ENCODE measurements around the gene MYOF. TPM values are rescaled to one million over a fixed set of nuclear protein-coding genes. Genes with fewer than 3 reads are reported as not detected.

MYOF gene
- polyA plus RNA-seq, 1 of the 3 experiments (the other 2 are of a cell fraction): 103 TPM

GRCh38 chr10:93376372-93377293, 105.5 kb downstream of the MYOF start (continued):
- TF ChIP-seq MAX (IDR thresholded peaks at IDR 0.05; ENCODE audit: low read depth) (no peak), MXI1 (IDR thresholded peaks at IDR 0.05; ENCODE audit: low read depth, low read length) (no peak)

GRCh38 chr10:93370961-93371360, 111.2 kb downstream of the MYOF start:
- peaks cover 11% of the 10 kb centered on the region; the same call in 1 of the 2 replicates for H3K79me2 ChIP-seq (ENCODE audit: insufficient read depth)
- no peaks in the 10 kb centered on the region for H3K9me2 ChIP-seq
- no peak overlapping the region for H2AFZ ChIP-seq (ENCODE audit: low read depth)
- H3F3A ChIP-seq (replicated peaks; ENCODE audit: insufficient read depth): peaks cover 2% of the 10 kb centered on the region
- DNase-seq: no peak
- H3K36me3 ChIP-seq (replicated peaks in 1 of 2; ENCODE audit: control insufficient read depth in 1 of 2, insufficient read depth in 2 of 2, low read length in 1 of 2): peaks cover 73 to 88% of the 10 kb centered on the region in 2 experiments
- ChIA-PET CTCF (interaction anchor here (1.0 to 14.1 kb wide), 8 partner anchors 8 to 309 kb away, joined by 3 to 515 read pairs (median 3); partner anchors contain the start of gene MYOF), POLR2A (no interaction called here)
- WGBS (ENCODE audit: low lambda C conversion rate): 91% methylated on average over 1 of the region's 1 CpG
- H3K4me1 ChIP-seq (ENCODE audit: control insufficient read depth in 1 of 2, insufficient read depth in 2 of 2, low read depth in 1 of 2, low read length in 1 of 2): peaks cover 0 to 4% of the 10 kb centered on the region in 2 experiments; a peak in 2 of 4 replicates
- H3K27ac ChIP-seq (ENCODE audit: low read depth in 2 of 2, low read length in 1 of 2): no peak overlapping the region
- H3K9me3 ChIP-seq: no peaks in the 10 kb centered on the region
- H4K20me1 ChIP-seq (ENCODE audit: insufficient read depth): no peaks in the 10 kb centered on the region
- H3K9ac ChIP-seq: no peak overlapping the region
- no peak overlapping the region for H3K4me2 ChIP-seq
- H3K27me3 ChIP-seq (ENCODE audit: insufficient read depth): no peaks in the 10 kb centered on the region
- H3K4me3 ChIP-seq (ENCODE audit: low read depth in 2 of 2, low read length in 1 of 2): no peak overlapping the region
- TF ChIP-seq NRF1 (IDR thresholded peaks at IDR 0.05; ENCODE audit: low read depth, low read length) (no peak), EZH2phosphoT487 (IDR thresholded peaks at IDR 0.05; ENCODE audit: borderline replicate concordance, low read depth) (no peak), CTCF (IDR thresholded peaks at IDR 0.05) (no peak), GATA2 (CRISPR knock-in tag; IDR thresholded peaks at IDR 0.05) (no peak), GABPA (IDR thresholded peaks at IDR 0.05; ENCODE audit: low read depth) (no peak), RFX5 (IDR thresholded peaks at IDR 0.05; ENCODE audit: low read length) (no peak), ZBTB33 (IDR thresholded peaks at IDR 0.05; ENCODE audit: borderline replicate concordance, low read depth) (no peak), MEF2A (IDR thresholded peaks at IDR 0.05; ENCODE audit: borderline replicate concordance, low read depth) (no peak), EP300 (IDR thresholded peaks at IDR 0.05; ENCODE audit: borderline replicate concordance in 1 of 2, low read depth in 1 of 2, low read length in 1 of 2) (no peak), REST (IDR thresholded peaks at IDR 0.05; ENCODE audit: low read depth, low read length) (no peak), USF2 (IDR thresholded peaks at IDR 0.05; ENCODE audit: borderline replicate concordance, low read depth, low read length) (no peak), JUND (IDR thresholded peaks at IDR 0.05) (no peak), MXI1 (IDR thresholded peaks at IDR 0.05; ENCODE audit: low read depth, low read length) (no peak), FOSL2 (IDR thresholded peaks at IDR 0.05; ENCODE audit: borderline replicate concordance, low read depth) (no peak), PBX3 (IDR thresholded peaks at IDR 0.05) (no peak), TCF12 (IDR thresholded peaks at IDR 0.05) (no peak), RCOR1 (IDR thresholded peaks at IDR 0.05; ENCODE audit: low read length) (no peak)

All from SK-N-SH (cell line).